GM23338 (cell line): ENCODE results near the gene CUX1. TPM values are rescaled to one million over a fixed set of nuclear protein-coding genes. Genes with fewer than 3 reads are reported as not detected.

Experiments used
- ATAC-seq: fragments of 200-7000 bp; cut with Tn5 transposase; 3 replicates; pipeline ENCODE4 v1.9.1; 2020
- DNase-seq: peaks from one replicate; pipeline ENCODE4 v3.0.0-alpha.2; 2015; ENCODE audit warnings: low spot score
- H2AFZ ChIP-seq: fragments of 200-600 bp; sonication (generic); 2 replicates; pipeline ENCODE4 v1.8.0; 2016; ENCODE audit warnings: antibody characterized with exemption, mild to moderate bottlenecking, moderate library complexity
- H3F3A ChIP-seq: fragments of 200-600 bp; sonication (generic); replicated peaks from 2 replicates; pipeline ENCODE4 v1.8.0; 2017; ENCODE audit warnings: antibody characterized with exemption, mixed run types, low read depth
- H3K27ac ChIP-seq: fragments of 200-600 bp; sonication (generic); 2 replicates; pipeline ENCODE4 v1.6.1; 2016; ENCODE audit warnings: low read depth
- H3K27me3 ChIP-seq: fragments of 200-600 bp; sonication (generic); 2 replicates; pipeline ENCODE4 v1.8.0; 2016; ENCODE audit warnings: mild to moderate bottlenecking, mixed run types, moderate library complexity; ENCODE audit not compliant: insufficient read depth
- H3K36me3 ChIP-seq: fragments of 200-600 bp; sonication (generic); 2 replicates; pipeline ENCODE4 v1.8.0; 2016; ENCODE audit warnings: mild to moderate bottlenecking; ENCODE audit not compliant: insufficient read depth
- H3K4me1 ChIP-seq: fragments of 200-600 bp; sonication (generic); 2 replicates; pipeline ENCODE4 v1.8.0; 2016; ENCODE audit warnings: mild to moderate bottlenecking, moderate library complexity; ENCODE audit not compliant: insufficient read depth
- H3K4me2 ChIP-seq: fragments of 200-600 bp; sonication (generic); 2 replicates; pipeline ENCODE4 v1.7.1; 2017; ENCODE audit warnings: mixed run types
- H3K4me3 ChIP-seq: fragments of 200-600 bp; sonication (generic); 2 replicates; pipeline ENCODE4 v1.6.1; 2016; ENCODE audit warnings: mixed run types
- H3K79me2 ChIP-seq: fragments of 200-600 bp; sonication (generic); replicated peaks from 2 replicates; pipeline ENCODE4 v1.8.0; 2017; ENCODE audit warnings: mild to moderate bottlenecking; ENCODE audit not compliant: insufficient read depth
- H3K9me2 ChIP-seq: fragments of 200-600 bp; sonication (generic); 2 replicates; pipeline ENCODE4 v1.8.0; 2017; ENCODE audit not compliant: insufficient read depth
- H4K20me1 ChIP-seq: fragments of 200-600 bp; sonication (generic); replicated peaks from 2 replicates; pipeline ENCODE4 v1.8.0; 2017; ENCODE audit warnings: mild to moderate bottlenecking; ENCODE audit not compliant: insufficient read depth
- H3K27ac Mint-ChIP-seq: 2 replicates; pipeline ENCODE4 v1.8.0; 2020; ENCODE audit warnings: inconsistent platforms, mild to moderate bottlenecking, moderate library complexity, mixed read lengths
- H3K27me3 Mint-ChIP-seq: 3 replicates; pipeline ENCODE4 v1.8.0; 2022; ENCODE audit warnings: low read depth, mild to moderate bottlenecking, moderate library complexity, mixed read lengths, inconsistent platforms; ENCODE audit not compliant: insufficient read depth, poor library complexity
- H3K36me3 Mint-ChIP-seq: 3 replicates; pipeline ENCODE4 v1.8.0; 2021; ENCODE audit warnings: low read depth, mild to moderate bottlenecking, inconsistent platforms, moderate library complexity, mixed read lengths
- H3K4me1 Mint-ChIP-seq: 3 replicates; pipeline ENCODE4 v1.8.0; 2020; ENCODE audit warnings: mild to moderate bottlenecking, inconsistent platforms, mixed read lengths
- H3K4me3 Mint-ChIP-seq: 3 replicates; pipeline ENCODE4 v1.8.0; 2021; ENCODE audit warnings: moderate library complexity, mild to moderate bottlenecking, inconsistent platforms, mixed read lengths
- H3K9me3 Mint-ChIP-seq: 3 replicates; pipeline ENCODE4 v1.8.0; 2020; ENCODE audit warnings: moderate library complexity, mild to moderate bottlenecking, inconsistent platforms, mixed read lengths
- CREB1 ChIP-seq: fragments of 250-450 bp; sonication (Bioruptor Pico); IDR thresholded peaks from 2 replicates; pipeline ENCODE4 v1.5.0; 2020; ENCODE audit warnings: low read depth, mild to moderate bottlenecking, moderate library complexity
- CTCF ChIP-seq, 2 experiments: fragments of 200-600 bp in 1 of 2; sonication (generic) in 1 of 2; conservative IDR thresholded peaks; 2 replicates each; pipeline versions ENCODE4 v1.5.1 to v1.6.1; 2016 to 2017; ENCODE audit warnings: antibody characterized with exemption in 2 of 2, low read depth in 2 of 2, mild to moderate bottlenecking in 2 of 2, moderate library complexity in 1 of 2
- ETS1 ChIP-seq: IDR thresholded peaks from 2 replicates; pipeline ENCODE4 v1.6.1; 2016; ENCODE audit warnings: antibody characterized with exemption
- EZH2 ChIP-seq: fragments of 200-600 bp; sonication (generic); IDR thresholded peaks from one replicate; pipeline ENCODE4 v1.8.0; 2017; ENCODE audit warnings: antibody characterized with exemption, mild to moderate bottlenecking, low read depth; ENCODE audit not compliant: unreplicated experiment
- EZH2phosphoT487 ChIP-seq: fragments of 200-600 bp; sonication (generic); IDR thresholded peaks from one replicate; pipeline ENCODE4 v1.8.1; 2018; ENCODE audit warnings: antibody characterized with exemption; ENCODE audit not compliant: unreplicated experiment
- JUNB ChIP-seq: IDR thresholded peaks from one replicate; pipeline ENCODE4 v1.6.1; 2016; ENCODE audit warnings: antibody characterized with exemption; ENCODE audit not compliant: unreplicated experiment
- NANOG ChIP-seq: IDR thresholded peaks from 2 replicates; pipeline ENCODE4 v1.6.1; 2016; ENCODE audit warnings: antibody characterized with exemption, borderline replicate concordance
- POLR2AphosphoS5 ChIP-seq: IDR thresholded peaks from 2 replicates; pipeline ENCODE4 v1.6.1; 2016; ENCODE audit warnings: antibody characterized with exemption, low read depth
- REST ChIP-seq: IDR thresholded peaks from one replicate; pipeline ENCODE4 v1.6.1; 2018; ENCODE audit warnings: antibody characterized with exemption; ENCODE audit not compliant: unreplicated experiment
- STAT1 ChIP-seq: IDR thresholded peaks from one replicate; pipeline ENCODE4 v1.6.1; 2016; ENCODE audit warnings: antibody characterized with exemption; ENCODE audit not compliant: unreplicated experiment
- ZNF114 ChIP-seq: fragments of 250-450 bp; sonication (Bioruptor Pico); IDR thresholded peaks from 2 replicates; pipeline ENCODE4 v1.5.0; 2020; ENCODE audit warnings: mild to moderate bottlenecking, moderate library complexity
- ZNF331 ChIP-seq: fragments of 250-450 bp; sonication (Bioruptor Pico); IDR thresholded peaks from 2 replicates; pipeline ENCODE4 v1.5.0; 2020; ENCODE audit warnings: low read depth, mild to moderate bottlenecking, moderate library complexity
- polyA plus RNA-seq: library from polyadenylated mRNA; unstranded; fragments of >200 nt; fragmentation: Nextera tagmentation; extraction: Ambion mirVana; gene quantifications from 2 replicates; pipeline ENCODE4 v1.2.1, GENCODE V29; 2016
- total RNA-seq: library from RNA; depleted of rRNA; stranded (reverse); fragments of >200 nt; shearing (Covaris generic); gene quantifications from 2 replicates; pipeline ENCODE4 v1.2.3, GENCODE V29; 2014

CUX1 gene
- total and polyA plus RNA-seq, 2 experiments from 2014 or later, result 49.9 to 64.0 TPM

GRCh38 chr7:102198417-102198956, 381.1 kb downstream of the CUX1 start (continued):
- no peak for TF ChIP-seq REST
- no peak for TF ChIP-seq EZH2
- no peak for TF ChIP-seq ZNF331 (CRISPR knock-in tag)
- no peak for TF ChIP-seq CTCF (conservative IDR thresholded peaks at IDR 0.05; ENCODE audit: low read depth in 2 of 2)
- no peak for TF ChIP-seq ETS1
- TF ChIP-seq JUNB, result no peak

GRCh38 chr7:102201576-102201975, 384.1 kb downstream of the CUX1 start:
- DNase-seq (no peak), ATAC-seq (no peak)
- no peak overlapping the region for H3K27ac ChIP-seq
- no peaks in the 10 kb centered on the region; the same call in none of the 2 replicates for H4K20me1 ChIP-seq
- H3K36me3 ChIP-seq, result peaks cover 14% of the 10 kb centered on the region
- H3K9me2 ChIP-seq, result no peaks in the 10 kb centered on the region
- no peaks in the 10 kb centered on the region for H3K79me2 ChIP-seq
- Mint-ChIP-seq H3K9me3 (no peaks in the 10 kb centered on the region), H3K27me3 (peaks cover 6% of the 10 kb centered on the region), H3K36me3 (peaks cover 63% of the 10 kb centered on the region), H3K27ac (no peak overlapping the region), H3K4me3 (no peak overlapping the region), H3K4me1 (no peaks in the 10 kb centered on the region)
- no peak overlapping the region for H2AFZ ChIP-seq
- H3K4me1 ChIP-seq, result no peaks in the 10 kb centered on the region
- H3K4me2 ChIP-seq, result no peak overlapping the region
- no peak overlapping the region for H3K4me3 ChIP-seq
- no peaks in the 10 kb centered on the region for H3F3A ChIP-seq
- no peaks in the 10 kb centered on the region for H3K27me3 ChIP-seq
- TF ChIP-seq EZH2phosphoT487 (no peak), CTCF (conservative IDR thresholded peaks at IDR 0.05; ENCODE audit: low read depth in 2 of 2) (no peak), CREB1 (CRISPR knock-in tag) (no peak), ZNF331 (CRISPR knock-in tag) (no peak), NANOG (no peak), STAT1 (no peak), REST (no peak), EZH2 (no peak), JUNB (no peak), ZNF114 (CRISPR knock-in tag) (no peak), POLR2AphosphoS5 (no peak), ETS1 (no peak)
